A204.1 (cell line): ENCODE results near the gene ZNF865.

ENCODE experiments used
- FAIRE-seq: peaks from 2 replicates; lab custom pipeline; 2012; peaks lifted over from hg19 to GRCh38; lab: Jason Lieb, UNC

ZNF865 gene

DNA sequence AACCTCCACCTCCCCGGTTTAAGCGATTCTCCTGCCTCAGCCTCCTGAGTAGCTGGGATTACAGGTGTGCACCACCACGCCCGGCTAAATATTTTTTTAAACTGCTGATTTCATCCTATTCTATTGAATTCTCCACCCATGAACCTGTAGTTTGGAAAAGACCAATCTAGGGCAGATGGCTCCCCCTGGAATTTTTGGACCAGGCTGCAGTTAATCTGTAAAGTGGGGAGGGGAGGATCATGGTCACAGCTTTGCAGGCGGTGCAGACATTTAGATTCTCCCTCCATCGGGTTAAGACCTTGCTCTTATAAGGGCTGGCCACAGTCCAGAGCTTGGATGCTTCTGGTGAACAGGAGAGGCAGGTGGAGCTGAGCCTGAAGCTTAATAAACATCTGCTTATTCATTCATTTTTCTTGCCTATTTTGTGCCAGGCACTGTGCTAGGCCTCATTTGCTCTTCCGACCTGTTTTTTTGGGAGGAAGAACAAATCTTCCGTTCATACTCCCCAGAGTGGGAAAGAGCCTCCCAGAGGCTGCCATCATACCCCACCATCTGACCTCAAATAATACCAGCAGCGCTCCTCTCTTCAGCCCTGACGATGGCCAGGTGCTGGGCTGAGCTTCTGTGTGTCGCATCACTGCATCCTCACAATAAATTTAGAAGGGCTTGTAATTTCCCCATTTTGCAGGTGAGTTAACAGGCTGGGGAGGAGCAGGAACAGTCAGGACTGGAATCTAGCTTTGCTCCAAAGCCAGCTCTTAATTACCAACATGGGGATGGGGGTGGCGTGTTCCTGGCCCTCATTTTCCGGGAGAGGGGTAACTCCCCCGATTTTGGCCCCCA is 41.7 kb downstream of the ZNF865 start:
- FAIRE-seq, result no peak

DNA sequence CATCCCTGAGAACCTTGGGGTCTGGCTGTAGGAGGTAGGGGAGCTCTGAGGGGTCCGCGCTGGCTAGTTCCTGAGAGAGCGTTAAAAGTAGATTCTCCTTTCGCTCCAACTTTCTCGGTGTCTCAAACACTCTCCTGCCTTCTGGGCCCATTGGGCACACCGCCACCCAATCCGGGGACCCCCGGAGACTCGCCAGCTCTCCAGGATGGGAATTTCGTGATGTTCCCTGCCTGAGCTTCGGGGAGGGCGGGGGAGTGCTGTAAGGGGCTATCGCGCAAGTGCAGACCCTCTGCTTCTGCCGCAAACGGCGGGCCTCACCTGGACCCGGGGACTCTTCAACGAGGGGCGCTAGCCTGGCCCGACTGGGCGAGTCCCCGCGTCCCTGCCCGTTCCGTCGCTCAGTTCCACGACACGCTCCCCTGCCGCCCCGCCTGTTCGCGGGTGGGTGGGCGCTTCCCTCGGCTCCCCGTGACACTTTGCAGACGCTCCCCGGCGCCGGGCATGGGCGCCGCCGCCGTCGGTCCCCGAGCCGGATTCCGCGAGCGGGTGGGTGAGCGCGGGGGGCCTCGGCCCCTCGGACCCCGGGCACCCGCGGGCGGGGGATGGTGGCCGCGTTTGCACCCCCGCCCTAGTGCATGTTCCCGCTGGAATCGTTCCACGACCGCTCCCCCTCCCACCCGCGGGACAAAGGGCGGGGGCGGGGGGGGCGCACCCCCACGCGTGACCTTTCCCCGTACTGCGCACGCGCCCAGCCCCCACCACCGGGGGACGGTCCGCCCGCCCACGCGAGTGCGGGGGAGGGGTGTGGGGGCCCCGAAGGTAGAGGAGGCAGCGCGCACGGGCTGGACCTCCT is 42.5 kb downstream of the ZNF865 start, which contains the start of gene CCDC106:
Gene CCDC106, plus strand, starts transcription at position 481 of the 853 bp plus-strand sequence. CDS start 835 bp downstream, outside the sequence.
- FAIRE-seq, result no peak

DNA sequence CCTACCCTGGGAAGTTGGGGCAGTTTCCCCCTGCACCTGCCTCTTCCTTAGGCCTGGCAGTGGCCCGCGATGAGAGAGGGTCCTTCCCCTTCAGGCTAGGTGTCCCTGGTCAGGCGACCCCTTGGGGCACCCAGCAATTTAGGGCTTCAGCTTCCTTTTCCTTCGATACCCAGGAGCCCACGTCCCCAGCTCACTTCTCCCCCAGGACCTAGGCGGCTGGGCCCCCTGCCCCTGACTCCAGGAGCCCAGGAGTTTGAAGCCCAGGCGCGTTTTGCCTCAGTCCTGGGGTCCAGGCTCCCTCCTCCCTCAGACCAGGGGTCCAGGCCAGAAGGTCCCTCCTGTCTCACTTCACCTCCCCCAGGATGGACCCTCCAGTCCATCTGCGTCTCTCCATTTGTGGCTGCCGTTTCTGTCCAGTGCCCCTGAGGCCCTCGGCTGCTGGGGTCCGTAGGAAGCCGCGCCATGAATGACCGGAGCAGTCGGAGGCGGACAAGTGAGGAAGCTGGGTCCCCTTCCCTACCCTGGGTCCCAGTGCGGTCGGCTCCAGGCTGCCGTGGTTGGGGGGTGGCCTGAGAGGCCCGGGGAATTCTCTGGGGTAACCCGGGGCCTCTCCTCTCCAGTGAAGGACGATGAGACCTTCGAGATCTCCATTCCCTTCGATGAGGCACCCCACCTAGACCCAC is 43.3 kb downstream of the ZNF865 start:
- FAIRE-seq, result no peak

DNA sequence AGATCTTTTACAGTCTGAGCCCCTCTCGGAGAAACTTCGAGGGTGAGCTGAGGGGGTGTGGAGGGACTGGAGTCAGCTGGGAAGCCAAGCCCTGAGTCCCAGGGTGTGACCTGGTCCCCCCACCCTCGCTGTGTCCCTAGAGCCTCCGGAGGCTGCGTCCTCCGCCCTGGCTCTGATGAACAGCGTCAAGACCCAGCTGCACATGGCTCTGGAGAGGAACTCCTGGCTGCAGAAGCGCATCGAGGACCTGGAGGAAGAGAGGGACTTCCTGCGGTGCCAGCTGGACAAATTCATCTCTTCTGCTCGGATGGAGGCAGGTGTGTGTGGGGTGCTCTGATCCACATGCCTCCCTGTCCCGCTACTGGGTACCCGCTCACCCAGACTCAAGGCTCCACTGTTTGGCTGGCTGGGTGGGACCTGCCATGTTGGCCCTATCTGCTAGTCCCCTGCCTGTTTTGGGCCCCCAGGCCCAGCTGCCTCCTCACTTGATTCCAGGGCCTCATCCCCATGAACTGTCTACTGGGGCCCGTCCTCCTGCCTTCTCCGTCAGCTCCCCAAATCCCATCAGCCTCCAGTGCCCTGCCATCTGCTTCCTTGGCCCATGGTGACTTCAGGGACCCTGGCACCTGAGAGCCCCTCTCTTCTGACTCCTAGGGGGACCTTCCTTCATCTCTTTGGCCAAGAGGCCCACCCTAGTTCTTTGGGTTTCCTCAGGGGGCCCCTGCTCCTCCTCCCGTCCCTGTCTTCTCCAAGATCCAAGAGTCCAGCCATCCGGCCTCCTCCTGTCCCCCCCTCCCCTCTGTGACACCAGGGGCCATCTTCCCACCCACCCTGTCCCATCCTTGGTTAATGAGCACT is 44.0 kb downstream of the ZNF865 start:
- no peak for FAIRE-seq

DNA sequence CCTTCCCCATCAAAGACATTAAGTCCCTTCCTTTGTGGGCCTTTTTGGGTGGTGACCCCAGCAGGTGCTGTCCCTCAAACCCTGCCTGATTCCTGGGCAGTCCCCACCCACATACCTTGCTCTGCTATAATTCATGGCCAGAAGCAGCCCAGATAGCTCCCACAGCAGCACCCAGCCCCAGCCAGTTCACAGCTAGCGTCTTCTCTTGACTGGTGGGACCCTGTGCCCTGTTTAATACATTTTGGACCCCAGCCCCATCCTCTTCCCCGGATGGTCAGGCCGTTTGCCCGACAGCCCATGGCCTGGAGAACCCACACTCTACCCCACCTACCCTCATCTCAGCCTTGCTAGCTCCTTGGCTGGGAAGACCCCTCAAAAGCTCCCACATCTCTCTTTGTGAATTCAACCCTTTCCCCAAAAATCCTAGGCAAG is 44.7 kb downstream of the ZNF865 start:
- FAIRE-seq, result no peak

DNA sequence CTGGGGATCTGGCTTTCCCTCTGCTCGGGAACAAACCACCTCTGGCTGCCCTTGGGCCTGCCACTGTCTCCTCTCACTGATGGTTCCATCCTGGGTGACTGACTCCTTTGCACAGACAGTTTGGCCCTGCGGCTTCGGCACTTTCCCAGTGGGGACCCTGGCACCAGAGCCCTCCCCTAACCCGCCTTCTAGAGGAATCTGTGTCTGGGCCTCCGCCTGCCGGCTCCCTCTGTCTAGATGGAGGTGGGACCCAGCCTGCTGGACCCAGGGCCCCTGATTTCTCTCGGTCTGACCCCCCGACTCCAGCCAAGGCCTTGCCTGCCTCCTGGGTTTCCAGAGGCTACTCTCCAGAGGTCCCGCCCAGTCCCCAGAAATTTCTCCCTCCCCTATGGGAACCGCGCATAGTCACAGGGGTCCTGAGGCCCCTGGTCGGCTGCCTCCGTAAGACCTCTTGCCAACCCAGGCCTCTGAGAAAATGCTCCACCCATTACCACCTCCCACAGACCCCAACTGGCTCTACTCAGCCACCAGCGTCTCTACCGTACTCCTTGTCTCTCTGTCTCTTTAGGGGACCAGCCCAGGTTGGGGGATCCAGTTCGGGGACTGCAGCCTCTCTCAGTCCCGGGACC is 45.3 kb downstream of the ZNF865 start:
- no peak for FAIRE-seq

DNA sequence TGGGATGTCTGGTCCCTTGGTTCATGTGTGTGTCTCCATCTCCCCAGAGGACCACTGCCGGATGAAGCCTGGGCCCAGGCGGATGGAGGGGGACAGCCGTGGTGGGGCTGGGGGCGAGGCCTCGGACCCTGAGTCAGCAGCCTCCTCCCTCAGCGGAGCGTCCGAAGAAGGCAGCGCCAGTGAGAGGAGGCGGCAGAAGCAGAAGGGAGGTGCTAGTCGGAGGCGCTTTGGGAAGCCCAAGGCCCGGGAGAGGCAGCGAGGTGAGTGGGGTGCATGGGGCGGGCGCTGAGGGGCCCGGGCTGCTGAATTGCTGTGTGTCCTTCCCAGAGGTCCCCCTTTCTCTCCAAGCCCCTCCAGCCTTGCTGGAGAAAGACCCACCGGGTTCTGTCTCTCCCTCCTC is 45.8 kb downstream of the ZNF865 start:
- no peak for FAIRE-seq

DNA sequence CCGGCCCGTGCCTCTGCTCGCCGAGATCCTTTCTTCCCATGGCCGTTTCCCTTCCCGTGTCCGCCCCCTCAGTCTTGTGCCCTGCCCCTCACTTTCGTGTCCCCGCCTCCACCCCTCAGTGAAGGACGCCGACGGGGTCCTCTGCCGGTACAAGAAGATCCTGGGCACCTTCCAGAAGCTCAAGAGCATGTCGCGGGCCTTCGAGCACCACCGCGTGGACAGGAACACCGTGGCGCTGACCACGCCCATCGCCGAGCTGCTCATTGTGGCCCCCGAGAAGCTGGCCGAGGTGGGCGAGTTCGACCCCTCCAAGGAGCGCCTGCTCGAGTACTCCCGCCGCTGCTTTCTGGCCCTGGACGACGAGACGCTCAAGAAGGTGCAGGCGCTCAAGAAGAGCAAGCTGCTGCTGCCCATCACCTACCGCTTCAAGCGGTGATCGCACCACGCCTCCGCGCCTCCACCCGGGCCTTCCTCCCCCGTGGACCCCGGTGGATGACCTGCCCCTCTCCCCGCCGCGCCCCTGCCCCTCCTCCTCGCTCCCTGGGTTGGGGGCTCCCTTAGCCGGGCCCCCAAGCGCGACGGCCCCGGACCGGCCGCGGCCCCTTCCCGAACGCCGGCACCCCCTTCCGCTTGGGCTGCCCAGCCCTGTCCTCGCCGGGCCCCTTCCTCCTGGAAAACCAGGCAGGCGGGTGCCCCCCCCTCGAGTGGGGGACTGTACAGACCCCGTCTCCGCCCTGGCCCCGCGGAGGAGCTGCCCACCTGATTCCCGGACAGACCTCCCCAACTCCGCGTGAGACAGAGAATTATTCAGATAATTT is 47.1 kb downstream of the ZNF865 start:
- FAIRE-seq, result no peak

DNA sequence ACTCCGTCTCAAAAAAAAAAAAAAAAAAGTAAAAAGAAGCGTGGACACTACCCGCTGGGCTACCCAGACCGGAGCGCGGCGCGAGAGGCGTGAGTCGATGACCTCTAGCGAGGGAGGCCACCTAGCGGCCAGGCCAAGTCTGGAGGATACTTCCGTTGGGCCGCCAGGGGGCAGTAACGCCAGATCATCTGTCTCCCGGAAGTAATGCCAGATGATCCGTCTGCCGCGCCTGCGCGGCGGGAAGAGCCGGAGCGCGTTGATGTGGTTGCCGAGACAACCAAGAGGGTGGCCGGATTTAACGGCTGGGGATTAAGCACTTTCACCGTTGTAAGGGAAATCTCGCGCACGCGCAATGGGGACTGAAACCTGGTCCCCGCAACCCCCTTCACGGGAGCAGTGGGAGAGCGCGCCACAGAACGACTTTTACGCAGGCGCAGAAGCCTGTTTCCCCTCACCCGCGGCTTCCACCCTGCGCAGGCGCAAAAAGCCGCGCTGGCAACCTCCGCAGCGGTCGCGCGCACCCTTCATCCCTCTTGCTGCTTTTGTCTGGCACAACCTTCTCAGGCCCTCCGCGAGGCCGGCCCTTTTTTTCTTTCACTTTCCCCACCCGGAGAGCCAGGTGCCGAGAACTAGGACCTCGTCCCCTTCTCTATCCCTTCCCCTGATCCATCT is 48.3 kb downstream of the ZNF865 start:
- FAIRE-seq, result no peak

DNA sequence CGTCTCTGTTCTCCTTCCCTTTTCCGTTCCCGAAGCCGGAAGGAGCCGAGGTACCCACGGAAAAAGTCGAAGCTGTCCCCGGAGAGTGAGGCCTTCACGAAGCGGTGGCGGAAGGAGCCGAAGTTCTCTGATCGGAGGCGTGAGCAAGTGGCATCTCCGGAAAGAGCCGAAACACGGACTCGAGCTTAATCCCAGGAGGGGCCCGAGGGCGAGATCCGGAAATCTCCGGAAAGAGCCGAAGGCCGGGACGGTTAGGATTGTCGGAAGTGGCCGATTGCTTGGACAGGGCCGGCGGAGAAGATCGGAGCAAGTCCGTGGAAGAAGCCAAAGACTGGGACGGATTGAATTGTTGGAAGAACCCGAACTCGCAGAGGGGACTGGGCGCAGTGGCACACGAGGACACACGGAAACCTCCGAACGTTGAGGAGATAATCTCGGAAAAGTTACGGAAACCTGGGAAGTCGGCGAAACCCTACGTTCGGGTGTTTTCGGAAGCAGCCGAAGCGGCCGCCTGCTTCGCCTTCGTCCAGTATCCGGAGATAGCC is 48.9 kb downstream of the ZNF865 start:
- peak; percentile 99 for FAIRE-seq

DNA sequence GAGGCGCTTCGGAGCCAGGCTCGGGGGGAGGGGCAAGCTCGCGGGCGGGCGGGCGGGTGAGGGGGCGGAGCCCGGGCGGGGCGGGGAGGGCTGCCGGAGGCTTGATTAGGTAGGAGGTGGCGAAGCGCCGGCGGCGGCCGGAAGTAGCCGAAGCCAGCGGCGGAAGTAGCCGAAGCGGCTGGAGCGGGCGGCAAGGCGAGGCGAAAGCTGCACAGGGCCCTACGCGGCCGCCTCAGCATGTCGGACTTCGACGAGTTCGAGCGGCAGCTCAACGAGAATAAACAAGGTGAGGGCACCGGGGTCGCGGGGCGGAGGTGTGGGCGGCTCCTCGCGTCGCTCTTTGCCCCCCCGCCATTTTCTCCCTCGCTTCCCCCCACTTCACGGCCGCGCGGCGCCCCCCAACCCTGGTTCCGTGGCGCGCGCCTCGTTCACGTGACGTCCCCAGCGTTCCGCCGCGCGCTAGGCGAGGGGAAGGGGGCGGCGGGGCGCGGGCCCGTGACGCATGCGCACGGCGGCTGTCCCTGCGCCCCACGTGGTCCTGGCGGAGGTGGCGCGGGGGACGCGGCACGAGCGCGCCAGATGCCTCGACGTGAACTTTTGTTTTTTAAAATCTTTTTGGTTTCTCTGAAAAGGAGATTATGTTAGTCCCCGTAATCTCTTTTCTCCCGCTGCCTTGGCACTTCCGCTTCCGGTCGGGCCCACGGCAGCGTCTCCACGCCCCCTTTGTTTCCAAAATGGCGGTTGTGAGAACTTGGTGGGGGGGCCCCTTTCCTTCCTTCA is 49.6 kb downstream of the ZNF865 start, which contains the start of gene U2AF2:
Gene U2AF2, plus strand, starts transcription at position 168 of the 780 bp plus-strand sequence. Its CDS starts 70 bp downstream, at position 238.
- no peak for FAIRE-seq

DNA sequence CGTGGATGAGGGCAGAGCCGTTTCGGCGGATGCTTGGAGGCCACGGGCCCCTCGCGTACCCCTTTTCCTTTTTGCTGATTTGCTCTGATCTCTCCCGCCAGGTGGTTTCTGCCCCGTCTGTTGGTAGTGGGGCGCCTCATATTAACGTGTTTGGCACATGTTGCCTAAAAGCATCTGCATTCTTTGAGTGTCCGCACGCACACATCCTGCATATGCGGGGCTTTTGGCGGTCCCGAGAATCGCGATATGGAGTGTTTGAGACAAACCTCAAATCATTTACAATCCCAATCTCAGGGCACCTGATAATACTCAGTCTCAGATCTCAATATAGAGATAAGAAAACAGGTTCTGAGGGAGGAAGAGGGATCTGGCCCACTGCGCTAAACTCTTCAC is 50.2 kb downstream of the ZNF865 start:
- FAIRE-seq, result no peak

DNA sequence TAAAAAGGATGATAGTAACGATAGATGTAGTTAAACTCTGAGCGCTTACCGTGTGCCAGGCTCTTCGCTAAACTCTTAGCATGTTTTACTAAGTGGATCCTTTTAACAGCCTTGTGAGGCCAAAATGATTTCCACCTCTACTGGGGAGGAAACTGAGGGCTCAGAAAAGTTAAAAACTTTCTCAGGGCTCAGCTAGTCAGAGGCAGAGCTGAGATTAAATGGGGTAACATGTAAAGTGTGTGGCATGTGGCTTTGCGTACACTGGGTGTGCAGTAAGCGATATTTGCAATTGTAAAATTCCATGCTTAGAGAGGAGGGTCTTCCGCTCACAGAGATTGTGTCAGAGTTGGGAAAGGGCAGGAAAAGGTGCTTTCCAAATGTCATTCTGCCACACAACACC is 51.1 kb downstream of the ZNF865 start:
- no peak for FAIRE-seq

DNA sequence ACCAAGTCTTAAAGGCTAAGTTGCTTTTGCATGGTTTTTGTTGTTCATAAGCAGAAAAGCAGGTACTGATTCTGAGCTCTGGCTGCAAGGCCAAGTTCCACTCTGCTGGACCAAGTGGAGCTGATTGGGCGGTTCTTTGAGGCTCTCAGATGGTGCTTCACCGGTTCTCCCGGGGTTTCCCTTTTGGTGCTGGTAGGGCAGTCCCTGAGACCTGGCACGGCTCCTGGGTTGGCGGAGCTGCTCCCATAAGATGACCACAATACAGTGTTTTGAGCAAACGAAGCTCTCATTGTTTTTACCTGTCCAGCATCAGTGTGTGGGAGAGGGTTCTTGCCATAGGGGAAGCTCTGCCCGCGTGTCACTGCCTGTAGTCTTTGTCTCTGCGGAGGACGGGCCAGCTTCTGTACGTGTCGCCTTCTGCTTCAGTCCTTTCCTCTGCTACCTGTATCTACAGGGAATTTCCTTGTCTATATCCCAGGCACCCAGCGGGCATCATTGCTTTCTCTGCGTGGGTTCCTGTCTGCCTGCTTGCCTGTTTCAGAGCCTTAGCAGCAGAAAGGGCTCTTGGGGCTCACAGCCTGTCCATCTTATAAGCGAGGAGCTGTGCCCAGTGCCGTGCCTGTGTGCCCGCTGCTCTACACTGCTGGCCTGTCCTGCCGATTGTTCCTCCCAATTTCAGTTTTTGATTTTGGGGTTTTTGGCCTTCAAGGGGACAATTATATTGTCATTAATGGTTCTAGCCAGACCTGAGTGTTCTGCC is 51.7 kb downstream of the ZNF865 start:
- FAIRE-seq, result no peak

DNA sequence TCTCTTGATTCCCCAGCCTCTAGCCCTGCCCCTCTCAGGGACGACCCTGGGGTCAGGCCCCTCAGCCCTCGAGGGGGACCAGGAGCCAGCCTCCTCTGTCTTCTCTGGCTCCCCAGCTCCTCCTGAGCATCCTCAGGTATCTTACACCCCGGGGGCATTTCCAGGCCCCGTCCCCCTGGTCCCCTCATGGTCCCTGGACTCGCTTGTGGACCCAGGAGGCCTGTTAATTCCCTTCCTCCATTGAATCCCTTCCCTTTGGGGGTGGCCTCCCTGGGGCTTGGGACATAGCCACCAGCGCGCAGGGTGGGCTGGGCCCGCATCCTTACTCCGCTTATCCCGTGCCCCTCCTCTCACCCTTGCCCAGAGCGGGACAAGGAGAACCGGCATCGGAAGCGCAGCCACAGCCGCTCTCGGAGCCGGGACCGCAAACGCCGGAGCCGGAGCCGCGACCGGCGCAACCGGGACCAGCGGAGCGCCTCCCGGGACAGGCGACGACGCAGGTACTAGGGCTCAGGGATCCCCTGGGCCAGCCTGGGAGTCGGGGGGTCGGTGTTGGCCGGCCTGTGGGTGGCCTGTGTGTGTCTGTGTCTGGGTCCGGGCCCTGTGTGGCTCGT is 53.5 kb downstream of the ZNF865 start:
- FAIRE-seq, result no peak

DNA sequence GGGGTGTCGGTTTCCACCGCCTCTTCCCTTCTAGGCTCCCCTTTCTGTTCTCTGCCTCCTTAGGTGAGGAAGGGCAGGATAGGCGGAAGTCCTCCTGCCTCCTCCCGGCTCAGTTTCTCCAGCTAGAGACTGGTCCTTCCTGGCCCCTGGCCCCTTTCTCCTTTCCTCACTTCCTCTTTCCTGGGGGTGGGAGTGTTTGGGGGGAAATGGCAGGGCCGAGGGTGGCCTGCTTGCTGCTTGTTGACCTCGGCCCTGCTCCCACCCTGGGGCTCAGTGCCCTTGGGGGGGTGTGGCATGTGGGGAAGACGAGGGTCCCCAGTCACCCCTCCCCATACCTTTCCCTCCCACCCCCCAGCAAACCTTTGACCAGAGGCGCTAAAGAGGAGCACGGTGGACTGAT is 54.4 kb downstream of the ZNF865 start:
- no peak for FAIRE-seq

DNA sequence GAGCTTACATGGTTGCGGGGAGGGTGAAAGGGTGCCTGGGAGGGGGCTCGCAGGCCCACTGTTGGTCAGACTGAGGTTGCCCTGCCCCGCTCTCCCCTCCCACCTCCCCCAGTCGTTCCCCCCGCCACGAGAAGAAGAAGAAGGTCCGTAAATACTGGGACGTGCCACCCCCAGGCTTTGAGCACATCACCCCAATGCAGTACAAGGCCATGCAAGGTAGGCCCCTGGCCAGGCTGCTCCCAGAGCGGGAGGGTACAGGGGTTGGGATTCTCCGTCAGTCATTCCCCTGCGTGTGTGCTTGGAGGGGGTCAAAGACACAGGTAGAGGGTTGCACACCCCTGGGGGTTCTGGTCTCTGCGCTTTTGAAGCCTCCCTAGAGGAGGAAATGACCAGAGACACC is 55.0 kb downstream of the ZNF865 start:
- no peak for FAIRE-seq
